IPS-18a (cell line): Measurements from ENCODE around the gene CCDC70.

Experiments
- H3K27ac ChIP-seq: one replicate; pipeline ENCODE4 v1.5.1; 2013; ENCODE audit warnings: low read length
- H3K27me3 ChIP-seq: one replicate; pipeline ENCODE4 v1.6.1; 2013; ENCODE audit warnings: mild to moderate bottlenecking, low read length; ENCODE audit not compliant: control insufficient read depth, insufficient read depth
- H3K36me3 ChIP-seq: one replicate; pipeline ENCODE4 v1.6.1; 2013; ENCODE audit warnings: low read depth, low read length; ENCODE audit not compliant: control insufficient read depth
- H3K4me1 ChIP-seq: one replicate; pipeline ENCODE4 v1.6.1; 2013; ENCODE audit warnings: low read depth, low read length; ENCODE audit not compliant: control insufficient read depth
- H3K4me3 ChIP-seq: one replicate; pipeline ENCODE4 v1.5.1; 2013; ENCODE audit warnings: low read length
- H3K9ac ChIP-seq: one replicate; pipeline ENCODE4 v1.6.1; 2013; ENCODE audit warnings: mild to moderate bottlenecking, low read length, moderate library complexity
- H3K9me3 ChIP-seq: one replicate; pipeline ENCODE4 v1.6.1; 2013; ENCODE audit warnings: low read depth, low read length; ENCODE audit not compliant: control insufficient read depth

The CCDC70 gene

GRCh38 chr13:51870616-51871015, 8.8 kb downstream of the CCDC70 start:
- Histone ChIP-seq H3K4me1 (no peaks in the 10 kb centered on the region), H3K27me3 (peaks cover 3% of the 10 kb centered on the region), H3K27ac (no peak overlapping the region), H3K36me3 (no peaks in the 10 kb centered on the region), H3K4me3 (no peak overlapping the region), H3K9me3 (no peaks in the 10 kb centered on the region), H3K9ac (no peak overlapping the region)

GRCh38 chr13:51873117-51873798, 11.5 kb downstream of the CCDC70 start:
- Histone ChIP-seq H3K9me3 (no peaks in the 10 kb centered on the region), H3K36me3 (no peaks in the 10 kb centered on the region), H3K4me1 (no peaks in the 10 kb centered on the region), H3K4me3 (no peak overlapping the region), H3K27me3 (peaks cover 6% of the 10 kb centered on the region), H3K27ac (no peak overlapping the region), H3K9ac (no peak overlapping the region)

- H3K36me3 ChIP-seq: no peaks in the 10 kb centered on the region
- H3K9me3 ChIP-seq: no peaks in the 10 kb centered on the region
- H3K9ac ChIP-seq: no peak overlapping the region
- peaks cover 6% of the 10 kb centered on the region for H3K27me3 ChIP-seq
- H3K4me3 ChIP-seq: no peak overlapping the region
- H3K4me1 ChIP-seq: no peaks in the 10 kb centered on the region
- no peak overlapping the region for H3K27ac ChIP-seq
Measured at GRCh38 chr13:51873837-51874236, 12.1 kb downstream of the CCDC70 start.

GRCh38 chr13:51874651-51875050, 12.9 kb downstream of the CCDC70 start:
- Histone ChIP-seq H3K4me3 (no peak overlapping the region), H3K27me3 (peaks cover 6% of the 10 kb centered on the region), H3K9ac (no peak overlapping the region), H3K36me3 (no peaks in the 10 kb centered on the region), H3K9me3 (no peaks in the 10 kb centered on the region), H3K27ac (no peak overlapping the region), H3K4me1 (no peaks in the 10 kb centered on the region)

GRCh38 chr13:51879133-51879532, 17.4 kb downstream of the CCDC70 start:
- Histone ChIP-seq H3K4me1 (no peaks in the 10 kb centered on the region), H3K4me3 (no peak overlapping the region), H3K27ac (no peak overlapping the region), H3K9ac (no peak overlapping the region), H3K36me3 (no peaks in the 10 kb centered on the region), H3K9me3 (no peaks in the 10 kb centered on the region), H3K27me3 (peaks cover 6% of the 10 kb centered on the region)

GRCh38 chr13:51881296-51881695, 19.5 kb downstream of the CCDC70 start:
- Histone ChIP-seq H3K4me1 (no peaks in the 10 kb centered on the region), H3K36me3 (no peaks in the 10 kb centered on the region), H3K4me3 (no peak overlapping the region), H3K9me3 (no peaks in the 10 kb centered on the region), H3K9ac (no peak overlapping the region), H3K27ac (no peak overlapping the region), H3K27me3 (no peaks in the 10 kb centered on the region)

GRCh38 chr13:51882570-51883225, 20.9 kb downstream of the CCDC70 start:
- no peak overlapping the region for H3K27ac ChIP-seq
- H3K4me3 ChIP-seq: no peak overlapping the region
- H3K4me1 ChIP-seq: no peaks in the 10 kb centered on the region
- no peak overlapping the region for H3K9ac ChIP-seq
- no peaks in the 10 kb centered on the region for H3K9me3 ChIP-seq
- H3K36me3 ChIP-seq: no peaks in the 10 kb centered on the region
- no peaks in the 10 kb centered on the region for H3K27me3 ChIP-seq

- no peaks in the 10 kb centered on the region for H3K4me1 ChIP-seq
- no peak overlapping the region for H3K27ac ChIP-seq
- H3K9me3 ChIP-seq: no peaks in the 10 kb centered on the region
- no peaks in the 10 kb centered on the region for H3K36me3 ChIP-seq
- no peak overlapping the region for H3K9ac ChIP-seq
- H3K4me3 ChIP-seq: no peak overlapping the region
- H3K27me3 ChIP-seq: no peaks in the 10 kb centered on the region
Measured at GRCh38 chr13:51883226-51883600, 21.4 kb downstream of the CCDC70 start.

GRCh38 chr13:51885651-51886050, 23.9 kb downstream of the CCDC70 start:
- Histone ChIP-seq H3K27me3 (no peaks in the 10 kb centered on the region), H3K4me3 (no peak overlapping the region), H3K36me3 (no peaks in the 10 kb centered on the region), H3K27ac (no peak overlapping the region), H3K4me1 (no peaks in the 10 kb centered on the region), H3K9ac (no peak overlapping the region), H3K9me3 (no peaks in the 10 kb centered on the region)

- Histone ChIP-seq H3K27me3 (no peaks in the 10 kb centered on the region), H3K9me3 (no peaks in the 10 kb centered on the region), H3K4me3 (no peak overlapping the region)
Measured at GRCh38 chr13:51887468-51887867, 25.7 kb downstream of the CCDC70 start.

GRCh38 chr13:51892657-51893056, 30.9 kb downstream of the CCDC70 start:
- H3K27ac ChIP-seq: no peak overlapping the region
- H3K36me3 ChIP-seq: no peaks in the 10 kb centered on the region

More at GRCh38 chr13:51887468-51887867, 25.7 kb downstream of the CCDC70 start:
- Histone ChIP-seq H3K9ac (no peak overlapping the region), H3K4me1 (no peaks in the 10 kb centered on the region), H3K36me3 (no peaks in the 10 kb centered on the region), H3K27ac (no peak overlapping the region)

GRCh38 chr13:51894239-51894638, 32.5 kb downstream of the CCDC70 start:
- Histone ChIP-seq H3K27ac (no peak overlapping the region), H3K4me1 (no peaks in the 10 kb centered on the region), H3K9me3 (no peaks in the 10 kb centered on the region), H3K4me3 (no peak overlapping the region), H3K36me3 (no peaks in the 10 kb centered on the region), H3K27me3 (no peaks in the 10 kb centered on the region), H3K9ac (no peak overlapping the region)

More at GRCh38 chr13:51892657-51893056, 30.9 kb downstream of the CCDC70 start:
- H3K4me3 ChIP-seq: no peak overlapping the region
- no peaks in the 10 kb centered on the region for H3K4me1 ChIP-seq
- no peaks in the 10 kb centered on the region for H3K27me3 ChIP-seq
- no peaks in the 10 kb centered on the region for H3K9me3 ChIP-seq
- no peak overlapping the region for H3K9ac ChIP-seq
